Parathyroid adenoma (tissue), 2 donors: ENCODE measurements around the gene SCGB1A1.

ENCODE experiments used
- H2AFZ ChIP-seq: fragments of 300-600 bp; sonication (generic); one replicate; pipeline ENCODE4 v1.7.0; 2017; ENCODE audit warnings: antibody characterized with exemption, mild to moderate bottlenecking
- H3K27ac ChIP-seq: fragments of 300-600 bp; sonication (generic); one replicate; pipeline ENCODE4 v1.7.0; 2017
- H3K27me3 ChIP-seq: fragments of 300-600 bp; sonication (generic); one replicate; pipeline ENCODE4 v1.7.0; 2017; ENCODE audit warnings: low read length; ENCODE audit not compliant: control insufficient read depth, insufficient read depth
- H3K36me3 ChIP-seq: fragments of 300-600 bp; sonication (generic); one replicate; pipeline ENCODE4 v1.7.0; 2017; ENCODE audit warnings: low read length; ENCODE audit not compliant: control insufficient read depth, insufficient read depth
- H3K4me1 ChIP-seq: fragments of 300-600 bp; sonication (generic); one replicate; pipeline ENCODE4 v1.7.0; 2017; ENCODE audit warnings: control low read depth
- H3K4me2 ChIP-seq: fragments of 300-600 bp; sonication (generic); one replicate; pipeline ENCODE4 v1.7.0; 2017; ENCODE audit warnings: low read length
- H3K4me3 ChIP-seq: fragments of 300-600 bp; sonication (generic); one replicate; pipeline ENCODE4 v1.7.0; 2017; ENCODE audit warnings: low read depth, low read length
- H3K79me2 ChIP-seq: fragments of 300-600 bp; sonication (generic); one replicate; pipeline ENCODE4 v1.7.0; 2017; ENCODE audit warnings: control low read depth
- H3K9ac ChIP-seq: fragments of 300-600 bp; sonication (generic); one replicate; pipeline ENCODE4 v1.7.0; 2017; ENCODE audit warnings: mild to moderate bottlenecking
- H3K9me3 ChIP-seq: fragments of 300-600 bp; sonication (generic); one replicate; pipeline ENCODE4 v1.7.0; 2017; ENCODE audit warnings: low read length; ENCODE audit not compliant: control insufficient read depth
- TF ChIP-seq, protein P1 (sequence below): fragments of 300-600 bp; sonication (generic); IDR thresholded peaks from one replicate; pipeline ENCODE4 v1.7.0; 2017; ENCODE audit warnings: antibody characterized with exemption, mild to moderate bottlenecking
- donor health status: primary hyperparathyroidism.

SCGB1A1 gene

DNA sequence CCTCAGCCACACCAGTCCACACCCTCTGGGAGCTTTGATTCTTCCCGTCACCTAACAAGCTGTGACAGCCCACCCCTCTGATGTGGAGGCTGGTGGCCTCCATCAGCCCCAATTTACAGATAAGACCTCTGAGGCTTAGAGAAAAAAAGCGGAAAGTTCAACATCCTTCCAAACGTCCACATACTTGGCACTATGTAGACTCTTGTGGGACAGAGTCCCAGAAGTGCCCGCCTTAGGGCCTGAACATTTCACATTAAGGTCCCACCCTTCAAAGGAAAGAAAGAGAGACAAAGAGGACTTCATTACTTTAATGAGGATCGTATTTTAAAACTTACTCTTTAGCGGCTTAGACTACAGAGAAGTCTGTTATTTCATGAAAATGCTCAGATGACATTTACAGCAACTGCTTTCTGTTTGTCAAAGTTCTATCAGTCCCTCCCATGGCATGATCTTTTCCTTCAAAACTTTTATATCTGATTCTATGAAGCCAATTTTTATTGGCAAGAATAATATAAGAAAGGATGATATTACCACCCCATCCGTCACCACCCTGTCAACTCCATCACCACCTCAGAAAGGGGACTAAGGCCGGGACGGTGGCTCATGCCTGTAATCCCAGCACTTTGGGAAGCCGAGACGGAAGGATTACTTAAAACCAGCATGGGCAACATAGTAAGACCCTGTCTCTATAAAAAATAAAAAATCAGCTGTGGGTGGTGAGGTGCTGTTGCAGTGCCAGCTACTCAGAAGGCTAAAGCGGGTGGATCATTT lies 15.7 kb upstream of the SCGB1A1 start:
- Histone ChIP-seq H3K9me3 (no peaks in the 10 kb centered on the region), H3K4me3 (no peak overlapping the region), H2AFZ (no peak overlapping the region), H3K4me1 (peaks cover 5% of the 10 kb centered on the region), H3K79me2 (no peaks in the 10 kb centered on the region), H3K4me2 (no peak overlapping the region), H3K27ac (no peak overlapping the region), H3K9ac (no peak overlapping the region), H3K27me3 (no peaks in the 10 kb centered on the region), H3K36me3 (no peaks in the 10 kb centered on the region)
- TF ChIP-seq, protein P1, sequence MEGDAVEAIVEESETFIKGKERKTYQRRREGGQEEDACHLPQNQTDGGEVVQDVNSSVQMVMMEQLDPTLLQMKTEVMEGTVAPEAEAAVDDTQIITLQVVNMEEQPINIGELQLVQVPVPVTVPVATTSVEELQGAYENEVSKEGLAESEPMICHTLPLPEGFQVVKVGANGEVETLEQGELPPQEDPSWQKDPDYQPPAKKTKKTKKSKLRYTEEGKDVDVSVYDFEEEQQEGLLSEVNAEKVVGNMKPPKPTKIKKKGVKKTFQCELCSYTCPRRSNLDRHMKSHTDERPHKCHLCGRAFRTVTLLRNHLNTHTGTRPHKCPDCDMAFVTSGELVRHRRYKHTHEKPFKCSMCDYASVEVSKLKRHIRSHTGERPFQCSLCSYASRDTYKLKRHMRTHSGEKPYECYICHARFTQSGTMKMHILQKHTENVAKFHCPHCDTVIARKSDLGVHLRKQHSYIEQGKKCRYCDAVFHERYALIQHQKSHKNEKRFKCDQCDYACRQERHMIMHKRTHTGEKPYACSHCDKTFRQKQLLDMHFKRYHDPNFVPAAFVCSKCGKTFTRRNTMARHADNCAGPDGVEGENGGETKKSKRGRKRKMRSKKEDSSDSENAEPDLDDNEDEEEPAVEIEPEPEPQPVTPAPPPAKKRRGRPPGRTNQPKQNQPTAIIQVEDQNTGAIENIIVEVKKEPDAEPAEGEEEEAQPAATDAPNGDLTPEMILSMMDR = no peak

GRCh38 chr11:62404435-62404834 lies 14.4 kb upstream of the SCGB1A1 start:
- no peak overlapping the region for H3K4me2 ChIP-seq
- no peak overlapping the region for H2AFZ ChIP-seq
- no peak overlapping the region for H3K27ac ChIP-seq
- H3K36me3 ChIP-seq = no peaks in the 10 kb centered on the region
- H3K27me3 ChIP-seq = no peaks in the 10 kb centered on the region
- H3K79me2 ChIP-seq = no peaks in the 10 kb centered on the region
- H3K9ac ChIP-seq = no peak overlapping the region
- no peak overlapping the region for H3K4me3 ChIP-seq
- H3K9me3 ChIP-seq = no peaks in the 10 kb centered on the region
- TF ChIP-seq, protein P1 = no peak
- H3K4me1 ChIP-seq = no peaks in the 10 kb centered on the region

GRCh38 chr11:62404901-62405300 lies 13.9 kb upstream of the SCGB1A1 start:
- no peak overlapping the region for H3K4me2 ChIP-seq
- H3K4me3 ChIP-seq = no peak overlapping the region
- H3K27me3 ChIP-seq = no peaks in the 10 kb centered on the region
- TF ChIP-seq, protein P1 = no peak
- no peaks in the 10 kb centered on the region for H3K9me3 ChIP-seq
- no peak overlapping the region for H3K27ac ChIP-seq
- H2AFZ ChIP-seq = no peak overlapping the region
- no peaks in the 10 kb centered on the region for H3K36me3 ChIP-seq
- H3K4me1 ChIP-seq = no peaks in the 10 kb centered on the region
- H3K9ac ChIP-seq = no peak overlapping the region
- H3K79me2 ChIP-seq = no peaks in the 10 kb centered on the region

- Histone ChIP-seq H2AFZ (no peak overlapping the region), H3K4me1 (no peaks in the 10 kb centered on the region), H3K27ac (no peak overlapping the region), H3K27me3 (no peaks in the 10 kb centered on the region), H3K4me3 (no peak overlapping the region), H3K79me2 (no peaks in the 10 kb centered on the region), H3K9me3 (no peaks in the 10 kb centered on the region), H3K4me2 (no peak overlapping the region), H3K36me3 (no peaks in the 10 kb centered on the region), H3K9ac (no peak overlapping the region)
- TF ChIP-seq, protein P1 = no peak
Measured at GRCh38 chr11:62406034-62406433, 12.8 kb upstream of the SCGB1A1 start.

- no peaks in the 10 kb centered on the region for H3K27me3 ChIP-seq
- H2AFZ ChIP-seq = no peak overlapping the region
- no peak overlapping the region for H3K4me3 ChIP-seq
- H3K27ac ChIP-seq = no peak overlapping the region
- no peaks in the 10 kb centered on the region for H3K4me1 ChIP-seq
- no peaks in the 10 kb centered on the region for H3K79me2 ChIP-seq
- H3K9ac ChIP-seq = no peak overlapping the region
- H3K4me2 ChIP-seq = no peak overlapping the region
- TF ChIP-seq, protein P1 = no peak
- no peaks in the 10 kb centered on the region for H3K36me3 ChIP-seq
- no peaks in the 10 kb centered on the region for H3K9me3 ChIP-seq
Measured at GRCh38 chr11:62409831-62410230, 9.0 kb upstream of the SCGB1A1 start.
